IMR-90 (cell line): Measurements from ENCODE around the gene LMAN2L. TPM values are rescaled to one million over a fixed set of nuclear protein-coding genes. Genes with fewer than 3 reads are reported as not detected.

Source experiments
- ATAC-seq: fragments of 200-7000 bp; cut with Tn5 transposase; 2 replicates; pipeline ENCODE4 v1.9.1; 2020; ENCODE audit warnings: low read depth, mild to moderate bottlenecking, moderate library complexity
- BruUV-seq: library from RNA; stranded (reverse); fragments of 400-500 nt; replicated peaks from 2 replicates; lab custom pipeline; 2021; lab: Mats Ljungman, UMichigan
- CTCF ChIA-PET: fragments of 300-600 bp; formaldehyde crosslinking; extraction: SDS; loops from one replicate; lab custom pipeline; 2021; ENCODE audit warnings: antibody characterized with exemption; lab: Yijun Ruan, JAX
- POLR2A ChIA-PET: fragments of 300-600 bp; sonication (Branson Sonifier 250); formaldehyde crosslinking; loops from one replicate; lab custom pipeline; 2022; ENCODE audit warnings: antibody characterized with exemption; ENCODE audit not compliant: unreplicated experiment; lab: Charles Lee
- DNase-seq: peaks from one replicate; pipeline ENCODE4 v3.0.0; 2013
- H2AFZ ChIP-seq: replicated peaks from 2 replicates; pipeline ENCODE3; 2013; ENCODE audit warnings: low read length, mild to moderate bottlenecking; ENCODE audit not compliant: poor library complexity
- H2AK5ac ChIP-seq: 2 replicates; pipeline ENCODE4 v1.6.1; 2013; ENCODE audit warnings: low read depth, low read length, inconsistent platforms
- H2AK9ac ChIP-seq: replicated peaks from 2 replicates; pipeline ENCODE3; 2013; ENCODE audit warnings: mild to moderate bottlenecking, low read depth, low read length, moderate library complexity; ENCODE audit not compliant: poor library complexity
- H2BK120ac ChIP-seq: 2 replicates; pipeline ENCODE4 v1.6.1; 2013; ENCODE audit warnings: low read depth, low read length, inconsistent platforms
- H2BK15ac ChIP-seq: 3 replicates; pipeline ENCODE4 v1.6.1; 2013; ENCODE audit warnings: low read depth, low read length, inconsistent platforms
- H2BK20ac ChIP-seq: 2 replicates; pipeline ENCODE4 v1.6.1; 2013; ENCODE audit warnings: low read depth, mild to moderate bottlenecking, inconsistent platforms, low read length, moderate library complexity
- H2BK5ac ChIP-seq: 2 replicates; pipeline ENCODE4 v1.6.1; 2013; ENCODE audit warnings: mild to moderate bottlenecking, low read depth, low read length, inconsistent platforms; ENCODE audit not compliant: poor library complexity, severe bottlenecking
- H3K14ac ChIP-seq: replicated peaks from 2 replicates; pipeline ENCODE4 v1.6.1; 2013; ENCODE audit warnings: low read depth, low read length, inconsistent platforms
- H3K18ac ChIP-seq: 2 replicates; pipeline ENCODE4 v1.6.1; 2013; ENCODE audit warnings: low read depth, low read length, control low read depth
- H3K23ac ChIP-seq: 2 replicates; pipeline ENCODE4 v1.6.1; 2013; ENCODE audit warnings: low read depth, low read length, inconsistent platforms
- H3K27ac ChIP-seq: 2 replicates; pipeline ENCODE4 v1.5.1; 2013; ENCODE audit warnings: mild to moderate bottlenecking, control low read depth, low read length; ENCODE audit not compliant: insufficient read depth
- H3K27me3 ChIP-seq: 2 replicates; pipeline ENCODE4 v1.6.1; 2013; ENCODE audit warnings: low read length; ENCODE audit not compliant: control insufficient read depth, insufficient read depth
- H3K36me3 ChIP-seq: 2 replicates; pipeline ENCODE4 v1.6.1; 2013; ENCODE audit warnings: low read length, mixed read lengths; ENCODE audit not compliant: control insufficient read depth, insufficient read depth
- H3K4ac ChIP-seq: 2 replicates; pipeline ENCODE4 v1.6.1; 2013; ENCODE audit warnings: low read depth, low read length, inconsistent platforms
- H3K4me1 ChIP-seq: 2 replicates; pipeline ENCODE4 v1.6.1; 2013; ENCODE audit warnings: low read length, mixed read lengths; ENCODE audit not compliant: control insufficient read depth, insufficient read depth
- H3K4me2 ChIP-seq: 2 replicates; pipeline ENCODE4 v1.6.1; 2013; ENCODE audit warnings: low read depth, mild to moderate bottlenecking, control low read depth, low read length, moderate library complexity
- H3K4me3 ChIP-seq: 2 replicates; pipeline ENCODE4 v1.5.1; 2013; ENCODE audit warnings: low read depth, mild to moderate bottlenecking, control low read depth, low read length, moderate library complexity; ENCODE audit not compliant: insufficient read depth
- H3K56ac ChIP-seq: 2 replicates; pipeline ENCODE4 v1.6.1; 2013; ENCODE audit warnings: low read length, inconsistent platforms; ENCODE audit not compliant: insufficient read depth; ENCODE audit errors: extremely low read depth
- H3K79me1 ChIP-seq, 2 experiments: 2 replicates each; pipeline ENCODE4 v1.6.1; 2013; ENCODE audit warnings: low read length in 2 of 2, inconsistent platforms in 1 of 2, low read depth in 1 of 2
- H3K9ac ChIP-seq: 2 replicates; pipeline ENCODE4 v1.6.1; 2013; ENCODE audit warnings: low read depth, low read length, control low read depth
- H3K9me1 ChIP-seq: 2 replicates; pipeline ENCODE4 v1.6.1; 2013; ENCODE audit warnings: low read length, inconsistent platforms; ENCODE audit not compliant: insufficient read depth
- H3K9me3 ChIP-seq: 2 replicates; pipeline ENCODE4 v1.6.1; 2013; ENCODE audit warnings: low read length; ENCODE audit not compliant: control insufficient read depth, insufficient read depth
- H4K20me1 ChIP-seq: 2 replicates; pipeline ENCODE4 v1.6.1; 2013; ENCODE audit warnings: low read length, inconsistent platforms; ENCODE audit not compliant: insufficient read depth
- H4K5ac ChIP-seq: 2 replicates; pipeline ENCODE4 v1.6.1; 2013; ENCODE audit warnings: mild to moderate bottlenecking, low read depth, low read length, control low read depth
- H4K8ac ChIP-seq, 2 experiments: 2 replicates each; pipeline ENCODE4 v1.6.1; 2013; ENCODE audit warnings: low read depth in 2 of 2, low read length in 2 of 2, control low read depth in 1 of 2, inconsistent platforms in 1 of 2
- H4K91ac ChIP-seq: 2 replicates; pipeline ENCODE4 v1.6.1; 2013; ENCODE audit warnings: low read depth, low read length, inconsistent platforms; ENCODE audit not compliant: insufficient read depth
- FOS ChIP-seq: fragments of 150-350 bp; IDR thresholded peaks from 2 replicates; pipeline ENCODE4 v1.6.1; 2016; ENCODE audit warnings: low read depth, low read length
- MAZ ChIP-seq: IDR thresholded peaks from 2 replicates; pipeline ENCODE4 v1.6.1; 2012; ENCODE audit warnings: low read depth, mild to moderate bottlenecking, low read length, improper control_type of control experiment, moderate library complexity, borderline replicate concordance
- RAD21 ChIP-seq: IDR thresholded peaks from 2 replicates; pipeline ENCODE4 v1.6.1; 2012; ENCODE audit warnings: low read length, improper control_type of control experiment
- RFX5 ChIP-seq: IDR thresholded peaks from 2 replicates; pipeline ENCODE4 v1.8.0; 2012; ENCODE audit warnings: low read depth, mild to moderate bottlenecking, low read length, moderate library complexity
- WGBS, 2 experiments: methylation state at CpG; one replicate each; pipeline versions ENCODE4 v1.1.5 to v1.1.7; 2013; ENCODE audit warnings: missing lambda C conversion rate in 2 of 2; ENCODE audit not compliant: insufficient read length in 1 of 2; ENCODE audit errors: extremely low coverage in 2 of 2; 5-methylcytosine and 5-hydroxymethylcytosine counted together
- dilution Hi-C: fragments of 300-500 bp; cut with HindIII; formaldehyde crosslinking; loops from one replicate; pipeline ENCODE4 v1.14.3; 2018; ENCODE audit warnings: low sequenced_read_pairs; ENCODE audit not compliant: unreplicated experiment
- in situ Hi-C: fragments of 300-500 bp; cut with MboI; formaldehyde crosslinking; loops from 3 replicates; pipeline ENCODE4 v1.14.3; 2019; ENCODE audit warnings: low sequenced_read_pairs, inconsistent platforms, mixed read lengths
- intact Hi-C: fragments of 100-400 bp; cut with micrococcal nuclease; formaldehyde crosslinking; loops from 2 replicates; pipeline ENCODE4 v1.10.0; 2022
- polyA plus RNA-seq, 3 experiments: library from polyadenylated mRNA; depleted of rRNA; stranded (reverse); fragments of >200 nt; gene quantifications; 2 replicates each; pipeline ENCODE4 v1.2.3, GENCODE V29; 2012; ENCODE audit warnings: low replicate concordance in 1 of 3
- total RNA-seq: library from RNA; depleted of rRNA; stranded (reverse); fragments of >200 nt; gene quantifications from 2 replicates; pipeline ENCODE4 v1.2.3, GENCODE V29; 2012
- TF ChIP-seq, protein P1 (sequence below): conservative IDR thresholded peaks from 2 replicates; pipeline ENCODE4 v1.5.1; 2012; ENCODE audit warnings: mild to moderate bottlenecking, low read depth, low read length, improper control_type of control experiment
- TF ChIP-seq, protein P2 (sequence below): fragments of 150-350 bp; IDR thresholded peaks from 2 replicates; pipeline ENCODE4 v1.6.1; 2016; ENCODE audit warnings: low read depth, mild to moderate bottlenecking, low read length, moderate library complexity, borderline replicate concordance
- TF ChIP-seq, protein P3 (sequence below): fragments of 150-350 bp; IDR thresholded peaks from 2 replicates; pipeline ENCODE4 v1.6.1; 2017; ENCODE audit warnings: mild to moderate bottlenecking, antibody characterized with exemption, low read length, low read depth

LMAN2L gene
- total and polyA plus RNA-seq, 2 of the 4 experiments (the other 2 are of a cell fraction) = 22.5 to 22.9 TPM

DNA sequence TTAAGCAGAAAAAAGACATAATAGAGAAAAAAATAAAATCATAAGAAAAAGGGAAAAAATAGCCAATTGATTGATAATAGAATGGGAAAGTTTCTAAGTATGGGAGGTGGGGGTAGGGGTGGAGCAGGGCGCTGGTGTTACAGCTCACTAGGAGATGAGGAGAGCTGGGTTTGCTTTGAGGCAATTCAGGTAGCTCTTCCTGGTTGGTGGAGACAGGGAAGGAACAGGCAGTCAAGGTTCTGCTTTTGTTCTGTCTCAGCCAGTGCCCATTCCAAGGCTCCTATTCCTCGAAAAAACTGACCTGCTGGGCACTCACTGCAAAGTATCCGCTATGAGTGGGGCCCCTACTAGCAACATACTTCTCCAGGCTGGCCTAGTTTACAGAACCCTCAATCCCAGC lies 19.1 kb upstream of the LMAN2L start:
- DNase-seq (no peak), ATAC-seq (no peak)
- CTCF ChIA-PET = interaction anchor here (0.7 kb wide), 1 partner anchor 17 kb away, joined by 3 read pairs; no protein-coding TSS in a partner anchor
- Histone ChIP-seq H3K23ac (no peak overlapping the region), H2BK120ac (no peak overlapping the region), H3K9me1 (peaks cover 14% of the 10 kb centered on the region; the same call in 1 of the 2 replicates), H3K14ac (no peak overlapping the region), H3K4me2 (no peak overlapping the region), H3K4me1 (peaks cover 20% of the 10 kb centered on the region), H3K79me1 (peaks cover 15 to 25% of the 10 kb centered on the region in 2 experiments; a peak in 3 of 4 replicates), H2BK20ac (no peak overlapping the region), H3K9ac (no peak overlapping the region), H3K4ac (no peak overlapping the region), H4K5ac (no peak overlapping the region), H3K4me3 (no peak overlapping the region), H3K27me3 (no peaks in the 10 kb centered on the region), H3K27ac (no peak overlapping the region), H3K56ac (no peak overlapping the region), H4K91ac (no peak overlapping the region), H2AFZ (no peak overlapping the region), H2BK15ac (no peak overlapping the region), H2BK5ac (no peak overlapping the region), H4K8ac (no peak overlapping the region), H3K9me3 (no peaks in the 10 kb centered on the region), H3K18ac (no peak overlapping the region), H3K36me3 (no peaks in the 10 kb centered on the region), H4K20me1 (no peaks in the 10 kb centered on the region), H2AK9ac (no peak overlapping the region), H2AK5ac (no peak overlapping the region)
- WGBS, 2 experiments = no CpG with 5 or more reads among the region's 3 CpGs
- dilution Hi-C loops (no loop called here), in situ Hi-C loops (no loop called here), intact Hi-C loops (no loop called here)
- TF ChIP-seq, protein P1, sequence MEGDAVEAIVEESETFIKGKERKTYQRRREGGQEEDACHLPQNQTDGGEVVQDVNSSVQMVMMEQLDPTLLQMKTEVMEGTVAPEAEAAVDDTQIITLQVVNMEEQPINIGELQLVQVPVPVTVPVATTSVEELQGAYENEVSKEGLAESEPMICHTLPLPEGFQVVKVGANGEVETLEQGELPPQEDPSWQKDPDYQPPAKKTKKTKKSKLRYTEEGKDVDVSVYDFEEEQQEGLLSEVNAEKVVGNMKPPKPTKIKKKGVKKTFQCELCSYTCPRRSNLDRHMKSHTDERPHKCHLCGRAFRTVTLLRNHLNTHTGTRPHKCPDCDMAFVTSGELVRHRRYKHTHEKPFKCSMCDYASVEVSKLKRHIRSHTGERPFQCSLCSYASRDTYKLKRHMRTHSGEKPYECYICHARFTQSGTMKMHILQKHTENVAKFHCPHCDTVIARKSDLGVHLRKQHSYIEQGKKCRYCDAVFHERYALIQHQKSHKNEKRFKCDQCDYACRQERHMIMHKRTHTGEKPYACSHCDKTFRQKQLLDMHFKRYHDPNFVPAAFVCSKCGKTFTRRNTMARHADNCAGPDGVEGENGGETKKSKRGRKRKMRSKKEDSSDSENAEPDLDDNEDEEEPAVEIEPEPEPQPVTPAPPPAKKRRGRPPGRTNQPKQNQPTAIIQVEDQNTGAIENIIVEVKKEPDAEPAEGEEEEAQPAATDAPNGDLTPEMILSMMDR = no peak
- TF ChIP-seq MAZ (no peak), RFX5 (no peak), RAD21 (no peak), FOS (no peak)
- TF ChIP-seq, protein P2, sequence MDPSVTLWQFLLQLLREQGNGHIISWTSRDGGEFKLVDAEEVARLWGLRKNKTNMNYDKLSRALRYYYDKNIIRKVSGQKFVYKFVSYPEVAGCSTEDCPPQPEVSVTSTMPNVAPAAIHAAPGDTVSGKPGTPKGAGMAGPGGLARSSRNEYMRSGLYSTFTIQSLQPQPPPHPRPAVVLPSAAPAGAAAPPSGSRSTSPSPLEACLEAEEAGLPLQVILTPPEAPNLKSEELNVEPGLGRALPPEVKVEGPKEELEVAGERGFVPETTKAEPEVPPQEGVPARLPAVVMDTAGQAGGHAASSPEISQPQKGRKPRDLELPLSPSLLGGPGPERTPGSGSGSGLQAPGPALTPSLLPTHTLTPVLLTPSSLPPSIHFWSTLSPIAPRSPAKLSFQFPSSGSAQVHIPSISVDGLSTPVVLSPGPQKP = no peak
- TF ChIP-seq, protein P3, sequence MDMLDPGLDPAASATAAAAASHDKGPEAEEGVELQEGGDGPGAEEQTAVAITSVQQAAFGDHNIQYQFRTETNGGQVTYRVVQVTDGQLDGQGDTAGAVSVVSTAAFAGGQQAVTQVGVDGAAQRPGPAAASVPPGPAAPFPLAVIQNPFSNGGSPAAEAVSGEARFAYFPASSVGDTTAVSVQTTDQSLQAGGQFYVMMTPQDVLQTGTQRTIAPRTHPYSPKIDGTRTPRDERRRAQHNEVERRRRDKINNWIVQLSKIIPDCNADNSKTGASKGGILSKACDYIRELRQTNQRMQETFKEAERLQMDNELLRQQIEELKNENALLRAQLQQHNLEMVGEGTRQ = no peak
- BruUV-seq = no TSS peak
- POLR2A ChIA-PET = no interaction called here
